ENCODE data around the gene TANC1.

TANC1 gene

GRCh38 chr2:159177957-159178356, 209.5 kb downstream of the TANC1 start:
- Histone ChIP-seq H3K4me3 (ENCODE audit: low read length, poor library complexity, severe bottlenecking) (no peak overlapping the region), H3K36me3 (ENCODE audit: insufficient read depth, low read length) (no peaks in the 10 kb centered on the region), H4K20me1 (ENCODE audit: insufficient read depth, low read length, poor library complexity, severe bottlenecking) (no peaks in the 10 kb centered on the region), H3K4me1 (ENCODE audit: insufficient read depth, low read length, poor library complexity, severe bottlenecking) (no peaks in the 10 kb centered on the region), H3K9me2 (replicated peaks; ENCODE audit: low read depth, low read length) (no peaks in the 10 kb centered on the region), H3F3A (ENCODE audit: low read depth) (no peaks in the 10 kb centered on the region), H3K79me2 (ENCODE audit: insufficient read depth, low read length) (no peaks in the 10 kb centered on the region), H2AFZ (ENCODE audit: low read length) (no peak overlapping the region), H3K9me3 (ENCODE audit: insufficient read depth, low read depth, low read length) (no peaks in the 10 kb centered on the region), H3K4me2 (ENCODE audit: low read depth, low read length, poor library complexity, severe bottlenecking) (no peak overlapping the region), H3K27me3 (ENCODE audit: insufficient read depth, low read length, poor library complexity, severe bottlenecking) (no peaks in the 10 kb centered on the region), H3K9ac (ENCODE audit: low read depth, low read length, poor library complexity, severe bottlenecking) (no peak overlapping the region)
- TF ChIP-seq CTCF (conservative IDR thresholded peaks at IDR 0.05; ENCODE audit: low read length) (no peak), EZH2phosphoT487 (IDR thresholded peaks at IDR 0.05; ENCODE audit: borderline replicate concordance) (no peak)

- Histone ChIP-seq H3K9me2 (replicated peaks; ENCODE audit: low read depth, low read length) (no peaks in the 10 kb centered on the region), H2AFZ (ENCODE audit: low read length) (no peak overlapping the region), H3K36me3 (ENCODE audit: insufficient read depth, low read length) (no peaks in the 10 kb centered on the region), H3K4me2 (ENCODE audit: low read depth, low read length, poor library complexity, severe bottlenecking) (no peak overlapping the region), H3K9me3 (ENCODE audit: insufficient read depth, low read depth, low read length) (no peaks in the 10 kb centered on the region), H3K9ac (ENCODE audit: low read depth, low read length, poor library complexity, severe bottlenecking) (no peak overlapping the region), H3F3A (ENCODE audit: low read depth) (no peaks in the 10 kb centered on the region), H4K20me1 (ENCODE audit: insufficient read depth, low read length, poor library complexity, severe bottlenecking) (no peaks in the 10 kb centered on the region), H3K4me1 (ENCODE audit: insufficient read depth, low read length, poor library complexity, severe bottlenecking) (no peaks in the 10 kb centered on the region), H3K79me2 (ENCODE audit: insufficient read depth, low read length) (no peaks in the 10 kb centered on the region), H3K27me3 (ENCODE audit: insufficient read depth, low read length, poor library complexity, severe bottlenecking) (no peaks in the 10 kb centered on the region), H3K4me3 (ENCODE audit: low read length, poor library complexity, severe bottlenecking) (no peak overlapping the region)
- TF ChIP-seq CTCF (conservative IDR thresholded peaks at IDR 0.05; ENCODE audit: low read length) (no peak), EZH2phosphoT487 (IDR thresholded peaks at IDR 0.05; ENCODE audit: borderline replicate concordance) (no peak)
Measured at GRCh38 chr2:159179096-159179495, 210.7 kb downstream of the TANC1 start.

- no peaks in the 10 kb centered on the region for H3F3A ChIP-seq (ENCODE audit: low read depth)
- H3K27me3 ChIP-seq (ENCODE audit: insufficient read depth, low read length, poor library complexity, severe bottlenecking), result no peaks in the 10 kb centered on the region
- H3K9me2 ChIP-seq (replicated peaks; ENCODE audit: low read depth, low read length), result no peaks in the 10 kb centered on the region
- H2AFZ ChIP-seq (ENCODE audit: low read length), result no peak overlapping the region
- no peaks in the 10 kb centered on the region for H3K79me2 ChIP-seq (ENCODE audit: insufficient read depth, low read length)
- no peaks in the 10 kb centered on the region for H3K4me1 ChIP-seq (ENCODE audit: insufficient read depth, low read length, poor library complexity, severe bottlenecking)
- no peak overlapping the region for H3K4me2 ChIP-seq (ENCODE audit: low read depth, low read length, poor library complexity, severe bottlenecking)
- no peaks in the 10 kb centered on the region for H3K36me3 ChIP-seq (ENCODE audit: insufficient read depth, low read length)
- no peaks in the 10 kb centered on the region for H4K20me1 ChIP-seq (ENCODE audit: insufficient read depth, low read length, poor library complexity, severe bottlenecking)
- H3K9me3 ChIP-seq (ENCODE audit: insufficient read depth, low read depth, low read length), result no peaks in the 10 kb centered on the region
- H3K4me3 ChIP-seq (ENCODE audit: low read length, poor library complexity, severe bottlenecking), result no peak overlapping the region
- H3K9ac ChIP-seq (ENCODE audit: low read depth, low read length, poor library complexity, severe bottlenecking), result no peak overlapping the region
- no peak for TF ChIP-seq CTCF (conservative IDR thresholded peaks at IDR 0.05; ENCODE audit: low read length)
- TF ChIP-seq EZH2phosphoT487 (IDR thresholded peaks at IDR 0.05; ENCODE audit: borderline replicate concordance), result no peak
Measured at GRCh38 chr2:159179696-159180095, 211.3 kb downstream of the TANC1 start.
